ENCODE results near the gene FUCA2.
"Not testable (repeated sequence)": the region's sequence is repeated elsewhere in the genome, so short reads cannot be mapped to it uniquely, and the experiment has no call there.

FUCA2 gene

GRCh38 chr6:143535189-143535614 lies 23.7 kb upstream of the FUCA2 start:
- no peak for DNase-seq

DNA sequence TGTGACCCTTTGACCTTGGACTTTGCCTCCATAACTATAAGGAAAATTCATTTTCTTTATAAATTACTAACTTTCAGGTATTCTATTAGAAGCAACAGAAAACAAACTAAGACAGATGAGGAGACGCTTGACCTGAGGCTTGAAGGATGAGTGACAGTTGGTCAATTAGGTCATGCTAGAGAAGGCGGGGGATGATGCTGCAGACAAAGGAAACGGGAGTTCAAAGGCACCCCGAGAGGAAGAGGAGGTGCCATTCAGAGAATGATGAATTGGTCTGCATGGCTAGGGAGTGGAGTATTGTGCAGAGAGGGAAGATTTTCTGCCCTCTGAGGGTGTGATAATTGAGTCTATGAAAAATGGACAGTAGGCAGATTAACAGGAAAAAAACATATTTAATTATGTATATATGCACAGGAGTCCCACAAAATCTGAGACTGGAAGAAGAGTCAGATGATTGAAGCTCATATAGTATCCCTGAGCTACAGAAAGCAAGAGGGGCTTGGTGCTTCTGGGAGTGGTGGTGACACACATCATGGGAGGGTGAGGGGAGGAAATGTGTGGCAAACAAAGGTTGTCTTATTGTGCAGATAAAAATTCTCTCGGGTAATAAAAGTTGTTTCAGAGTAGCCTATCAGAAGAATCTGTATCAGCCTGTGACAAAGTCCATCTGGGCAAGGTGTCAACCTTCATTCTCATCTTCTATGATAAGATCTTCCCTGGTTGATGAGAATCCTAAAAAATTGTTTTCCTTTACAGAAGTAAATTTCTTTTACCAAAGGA lies 20.4 kb upstream of the FUCA2 start:
- no peak for DNase-seq

DNA sequence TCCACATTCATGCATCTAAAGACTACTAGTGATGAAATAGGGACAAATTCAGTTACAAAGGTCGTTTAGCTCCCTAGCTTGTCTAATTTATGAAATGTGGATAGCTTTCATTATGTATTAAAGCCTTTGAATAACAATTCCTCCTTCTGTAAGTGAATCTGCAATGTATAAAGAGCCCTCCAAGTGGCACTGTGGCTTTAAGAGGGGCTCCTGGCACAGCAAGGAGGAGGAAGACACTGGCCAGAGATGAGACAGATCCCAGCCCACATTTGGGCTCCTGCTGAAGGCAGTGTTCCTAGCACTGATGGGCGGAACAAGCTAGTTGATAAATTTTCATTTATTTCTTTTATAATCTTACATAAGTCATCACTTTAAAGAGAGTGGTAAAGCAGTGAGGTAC lies 17.6 kb upstream of the FUCA2 start:
- no peak for DNase-seq

DNA sequence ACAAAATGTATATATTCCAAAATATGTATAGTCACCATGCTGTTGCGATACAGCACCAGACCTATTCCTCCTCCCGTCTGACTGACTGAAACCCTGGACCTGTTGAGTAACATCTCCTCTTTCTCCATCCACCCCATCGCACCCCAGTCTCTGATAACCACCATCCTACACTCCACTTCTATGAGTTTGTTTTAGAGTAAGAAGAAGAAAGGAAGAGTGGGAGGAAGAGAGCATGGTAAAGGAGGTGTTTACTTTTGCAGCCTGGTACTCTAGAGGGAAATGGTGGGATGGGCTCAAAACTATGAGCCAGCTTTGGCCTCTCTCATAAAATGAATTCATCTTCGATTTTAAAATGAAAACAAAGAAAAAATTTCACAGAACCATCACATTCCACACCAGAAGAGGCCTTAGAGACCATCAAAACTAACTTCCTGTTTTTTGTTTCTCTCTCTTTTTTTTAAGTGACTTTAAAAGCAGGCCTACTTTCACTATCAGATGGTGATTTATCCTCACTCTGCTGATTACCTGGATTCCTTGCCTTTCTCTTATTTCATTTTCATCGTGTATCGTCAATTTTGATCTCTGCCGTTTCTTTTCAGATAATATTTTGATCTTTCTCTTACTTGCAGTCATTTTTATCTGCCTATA lies 16.8 kb upstream of the FUCA2 start:
- DNase-seq, result no peak

- no peak for DNase-seq
These were observed 16.2 kb upstream of the FUCA2 start for GRCh38 chr6:143527677-143528076.

DNA sequence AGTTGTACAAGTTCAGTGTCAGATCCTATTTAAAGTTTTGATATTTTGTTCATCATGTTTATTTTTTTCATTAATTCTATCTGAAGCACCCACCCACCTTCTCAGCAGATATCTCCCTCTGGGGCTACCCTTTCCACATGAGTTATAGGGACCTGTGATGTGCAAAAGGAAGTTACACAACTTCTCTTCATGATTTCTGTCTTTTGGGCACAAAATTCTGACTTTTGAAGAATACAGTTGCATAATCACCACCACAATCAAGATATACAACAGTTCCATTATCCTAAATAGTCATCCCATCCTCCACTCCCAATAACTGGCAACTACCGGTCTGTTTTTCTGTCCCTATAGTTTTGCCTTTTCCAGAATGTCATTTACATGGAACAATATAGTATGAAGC lies 13.8 kb upstream of the FUCA2 start:
- no peak for DNase-seq

GRCh38 chr6:143522039-143522600 lies 10.6 kb upstream of the FUCA2 start:
- DNase-seq, result no peak

DNA sequence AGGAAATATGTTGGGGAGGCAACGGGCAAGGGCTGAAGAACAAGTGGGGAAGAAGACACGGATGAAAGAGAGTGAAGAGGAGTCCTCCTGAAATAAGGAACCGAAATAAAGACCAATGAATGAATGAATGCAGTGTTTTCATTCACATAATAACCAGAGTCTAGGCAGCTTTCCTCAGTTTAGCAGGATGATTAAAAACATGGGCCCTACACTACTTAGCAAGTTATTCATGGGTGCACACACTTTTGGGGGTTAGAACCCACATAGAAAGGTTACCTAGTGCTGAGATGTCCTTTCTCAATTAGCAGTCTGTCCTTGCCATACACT lies 5.9 kb upstream of the FUCA2 start:
- no peak for DNase-seq

DNA sequence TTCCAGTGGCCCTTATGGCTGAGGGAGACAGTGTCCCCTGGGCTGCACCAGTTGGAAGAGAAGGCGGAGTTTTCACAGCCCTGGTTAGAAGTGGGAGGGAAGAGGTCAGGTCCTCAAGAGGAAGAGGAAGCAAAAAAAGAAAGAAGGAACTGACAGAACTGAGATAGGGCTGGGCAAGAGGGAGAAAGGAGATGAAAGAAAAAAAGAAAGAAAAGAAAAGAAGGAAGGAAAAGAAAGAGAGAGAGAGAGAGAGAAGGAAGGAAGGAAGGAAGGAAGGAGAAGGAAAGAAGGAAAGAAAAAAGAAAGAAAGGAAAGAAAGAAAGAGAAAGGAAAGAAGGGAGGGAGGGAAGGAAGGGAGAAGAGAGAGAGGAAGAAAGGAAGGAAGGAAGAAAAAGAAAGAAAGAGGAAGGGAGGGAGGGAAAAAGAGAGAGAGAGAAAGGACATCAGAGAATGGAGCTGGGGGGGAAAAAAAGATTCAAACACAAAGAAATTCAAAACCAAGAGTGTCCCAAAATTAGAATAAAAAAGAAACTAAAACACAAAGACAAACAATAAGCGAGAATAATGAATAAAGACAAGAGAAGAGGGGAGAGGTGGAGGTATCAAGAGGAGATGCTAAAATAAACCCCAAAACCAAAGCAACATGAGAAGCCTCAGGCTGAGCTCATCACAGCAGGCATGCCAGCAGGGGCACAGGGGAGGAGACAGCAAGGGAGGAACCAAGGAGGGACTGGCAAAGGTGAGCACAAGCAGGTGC lies 5.3 kb upstream of the FUCA2 start:
- DNase-seq, result no peak

GRCh38 chr6:143515766-143516355 lies 4.3 kb upstream of the FUCA2 start:
- no peak for DNase-seq

DNA sequence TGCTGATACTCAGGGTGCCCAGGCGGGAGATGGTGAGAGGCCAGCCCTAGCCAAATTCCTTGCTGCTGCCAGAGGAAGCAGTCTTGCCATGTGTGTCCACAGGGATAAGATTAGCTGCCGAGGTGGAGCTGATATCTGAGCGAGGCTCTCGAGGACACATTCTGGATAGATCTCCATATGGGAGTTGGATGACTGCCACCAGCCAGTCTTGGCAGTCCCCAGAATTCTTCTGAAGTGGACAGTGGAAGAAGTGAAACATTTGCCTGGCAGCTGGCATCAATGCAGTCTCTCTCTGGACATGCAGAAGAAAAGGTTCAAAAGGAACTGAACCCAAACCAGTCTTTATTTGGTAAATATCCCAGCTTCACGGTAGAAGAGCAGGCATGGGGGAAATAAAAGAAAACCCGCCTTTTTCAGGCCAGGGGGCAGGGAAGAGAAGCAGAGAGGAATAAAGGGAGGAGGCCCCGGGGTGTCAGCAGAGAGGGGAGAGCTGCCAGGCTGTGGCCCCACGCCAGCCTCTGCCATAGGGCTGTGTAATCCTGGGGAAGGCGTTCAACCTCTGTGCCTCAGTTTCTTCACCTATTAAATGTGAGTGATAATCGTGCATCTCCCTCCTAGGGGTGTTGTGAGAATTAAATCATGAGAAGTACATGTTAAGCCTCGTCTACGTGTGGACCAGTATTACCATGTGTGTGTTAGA lies 3.7 kb upstream of the FUCA2 start:
- no peak for DNase-seq

GRCh38 chr6:143513410-143513809 lies 1.9 kb upstream of the FUCA2 start:
- DNase-seq, result no peak

DNA sequence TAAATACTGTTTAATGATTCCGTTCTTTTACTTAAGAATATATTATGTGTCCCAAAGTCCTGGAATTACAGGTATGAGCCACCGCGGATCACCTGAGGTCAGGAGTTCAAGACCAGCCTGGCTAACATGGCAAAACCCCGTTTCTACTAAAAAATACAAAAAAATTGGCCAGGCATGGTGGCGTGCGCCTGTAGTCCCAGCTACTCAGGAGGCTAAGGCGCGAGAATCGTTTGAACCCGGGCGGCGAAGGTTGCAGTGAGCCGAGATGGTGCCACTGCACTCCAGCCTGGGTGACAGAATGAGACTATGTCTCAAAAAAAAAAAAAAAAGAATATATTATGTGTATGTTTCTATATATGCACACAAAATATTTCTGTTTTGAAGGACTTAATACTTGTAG lies 1.2 kb downstream of the FUCA2 start:
- not testable (repeated sequence) for DNase-seq

GRCh38 chr6:143507358-143508145 lies 4.0 kb downstream of the FUCA2 start:
- no peak for DNase-seq

GRCh38 chr6:143506620-143507019 lies 4.9 kb downstream of the FUCA2 start:
- no peak for DNase-seq

- no peak for DNase-seq
These were observed 5.3 kb downstream of the FUCA2 start for GRCh38 chr6:143506199-143506598.

- DNase-seq, result no peak
These were observed 6.0 kb downstream of the FUCA2 start for GRCh38 chr6:143505537-143505936.

DNA sequence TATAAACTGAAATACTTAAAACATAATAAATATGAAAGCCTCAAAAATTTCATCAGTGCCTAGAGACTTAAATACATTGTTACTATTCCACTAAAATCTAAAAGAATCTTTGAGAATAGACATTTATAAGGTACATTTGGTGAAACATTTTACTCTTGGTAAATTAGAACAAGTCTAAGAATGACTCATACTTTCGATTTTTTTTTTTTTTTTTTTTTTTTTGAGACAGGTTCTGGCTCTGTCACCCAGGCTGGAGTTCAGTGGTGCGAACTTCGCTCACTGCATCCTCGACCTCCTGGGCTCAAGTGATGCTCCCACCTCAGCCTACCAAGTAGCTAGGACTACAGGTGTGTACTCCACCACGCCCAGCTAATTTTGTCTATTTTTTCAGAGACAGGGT lies 6.4 kb downstream of the FUCA2 start:
- no peak for DNase-seq

- no peak for DNase-seq
These were observed 7.2 kb downstream of the FUCA2 start for GRCh38 chr6:143504369-143504768.

DNA sequence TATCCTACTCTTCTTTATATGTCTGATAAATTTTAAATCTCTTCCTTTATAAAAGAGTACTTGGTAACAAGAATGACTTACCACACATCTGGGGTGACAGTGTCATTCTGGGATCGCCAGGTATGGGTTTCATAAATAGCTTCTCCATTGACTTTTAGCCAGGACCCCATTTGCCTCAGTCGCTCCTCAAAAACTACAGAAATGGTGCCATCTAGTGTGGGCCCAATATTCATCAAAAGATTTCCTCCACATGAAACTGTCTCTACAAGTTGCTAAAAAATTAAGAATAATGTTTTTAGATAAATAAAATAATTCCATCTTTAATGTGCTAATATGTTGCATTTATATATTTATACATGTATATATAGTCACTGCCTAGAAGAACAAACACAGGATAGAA lies 9.7 kb downstream of the FUCA2 start:
- DNase-seq, result no peak

DNA sequence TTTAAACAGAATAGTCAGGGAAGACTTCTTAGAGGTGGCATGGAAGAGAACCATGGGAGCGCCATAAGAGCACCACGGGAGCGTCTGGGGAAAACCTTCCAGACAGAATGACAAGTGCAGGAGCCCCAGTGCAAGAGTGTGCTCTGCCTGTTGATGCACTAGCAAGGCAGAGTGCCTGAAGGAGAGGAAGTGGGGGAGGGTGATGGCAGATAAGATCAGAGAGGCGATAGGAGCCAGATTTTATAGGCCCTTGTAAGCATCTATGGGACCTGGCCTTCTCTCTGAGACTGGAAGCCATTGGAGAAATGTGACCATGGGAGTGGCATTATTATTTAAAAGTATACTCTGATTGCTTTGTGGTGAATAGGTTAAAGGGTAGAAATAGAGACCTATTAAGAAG lies 13.1 kb downstream of the FUCA2 start:
- DNase-seq, result no peak

GRCh38 chr6:143496974-143497373 lies 14.5 kb downstream of the FUCA2 start:
- no peak for DNase-seq
